MCF 10A (cell line): ENCODE results near the gene POGK. TPM values are rescaled to one million over a fixed set of nuclear protein-coding genes. Genes with fewer than 3 reads are reported as not detected.

Experiments
- BruUV-seq: library from RNA; stranded (reverse); fragments of 400-500 nt; replicated peaks from 2 replicates; lab custom pipeline; 2021; lab: Mats Ljungman, UMichigan
- CTCF ChIA-PET: fragments of 300-600 bp; sonication (Branson Sonifier 250); formaldehyde crosslinking; extraction: SDS; loops from one replicate; lab custom pipeline; 2021; ENCODE audit warnings: antibody characterized with exemption, inconsistent platforms; lab: Yijun Ruan, JAX
- POLR2A ChIA-PET: fragments of 300-600, 350-650 bp; sonication (Branson Sonifier 250); formaldehyde crosslinking; extraction: SDS; loops from one replicate; lab custom pipeline; 2020; ENCODE audit warnings: antibody characterized with exemption, inconsistent platforms; lab: Yijun Ruan, JAX
- DNase-seq: peaks from one replicate; pipeline ENCODE4 v3.0.0-alpha.2; 2018; ENCODE audit not compliant: unreplicated experiment
- H3K27ac Mint-ChIP-seq: one replicate; pipeline ENCODE4 v1.8.0; 2022; ENCODE audit warnings: mild to moderate bottlenecking, low read depth, mixed read lengths; ENCODE audit not compliant: unreplicated experiment
- H3K27me3 Mint-ChIP-seq: one replicate; pipeline ENCODE4 v1.8.0; 2022; ENCODE audit warnings: mixed read lengths; ENCODE audit not compliant: insufficient read depth, unreplicated experiment
- H3K36me3 Mint-ChIP-seq: one replicate; pipeline ENCODE4 v1.8.0; 2022; ENCODE audit warnings: mild to moderate bottlenecking, moderate library complexity, mixed read lengths; ENCODE audit not compliant: insufficient read depth, unreplicated experiment
- H3K4me1 Mint-ChIP-seq: one replicate; pipeline ENCODE4 v1.8.0; 2022; ENCODE audit warnings: mixed read lengths; ENCODE audit not compliant: insufficient read depth, unreplicated experiment
- H3K4me3 Mint-ChIP-seq: one replicate; pipeline ENCODE4 v1.8.0; 2022; ENCODE audit warnings: mild to moderate bottlenecking, moderate library complexity, mixed read lengths; ENCODE audit not compliant: unreplicated experiment
- H3K9me3 Mint-ChIP-seq: one replicate; pipeline ENCODE4 v1.8.0; 2022; ENCODE audit warnings: mixed read lengths; ENCODE audit not compliant: unreplicated experiment
- CTCF ChIP-seq: fragments of 200-600 bp; IDR thresholded peaks from one replicate; pipeline ENCODE4 v1.8.0; 2022; ENCODE audit warnings: antibody characterized with exemption, mild to moderate bottlenecking; ENCODE audit not compliant: unreplicated experiment
- intact Hi-C: fragments of 100-400 bp; cut with micrococcal nuclease; formaldehyde crosslinking; loops from 2 replicates; pipeline ENCODE4 v1.14.1; 2022
- total RNA-seq: library from RNA; stranded (reverse); gene quantifications from 2 replicates; pipeline ENCODE4 v1.2.3, GENCODE V29; 2022

The POGK gene
- total RNA-seq, 1 experiment from 2014 or later, result 71.8 TPM

- DNase-seq, result no peak
- Mint-ChIP-seq H3K4me1 (peaks cover 49% of the 10 kb centered on the region), H3K27ac (peak overlapping the region; percentile 47), H3K4me3 (no peak overlapping the region), H3K36me3 (peaks cover 41% of the 10 kb centered on the region), H3K27me3 (no peaks in the 10 kb centered on the region), H3K9me3 (no peaks in the 10 kb centered on the region)
- TF ChIP-seq CTCF, result no peak
- ChIA-PET POLR2A (interaction anchor here (0.6 kb wide), 1 partner anchor 1270 kb away, joined by 3 read pairs; no protein-coding TSS in a partner anchor), CTCF (interaction anchor here (0.7 to 6.3 kb wide), 5 partner anchors 12 to 1115 kb away, joined by 3 to 67 read pairs (median 4); no protein-coding TSS in a partner anchor)
- intact Hi-C loops, result no loop called here
- no TSS peak for BruUV-seq
Observed at GRCh38 chr1:166870584-166870983, 31.3 kb downstream of the POGK start.

- intact Hi-C loops, result no loop called here
- TSS peak; percentile 33 for BruUV-seq
- TF ChIP-seq CTCF, result no peak
Observed at GRCh38 chr1:166874464-166874863, 35.2 kb downstream of the POGK start.

GRCh38 chr1:166875302-166875733 lies 36.0 kb downstream of the POGK start:
- peak overlapping the region; percentile 92 for H3K4me3 Mint-ChIP-seq
- intact Hi-C loops, result no loop called here
- H3K4me1 Mint-ChIP-seq, result peaks cover 44% of the 10 kb centered on the region
- H3K27ac Mint-ChIP-seq, result peak overlapping the region; percentile 95
- H3K36me3 Mint-ChIP-seq, result peaks cover 21% of the 10 kb centered on the region
- DNase-seq, result peak; percentile 24
- no peak for TF ChIP-seq CTCF
- H3K27me3 Mint-ChIP-seq, result no peaks in the 10 kb centered on the region
- ChIA-PET POLR2A (interaction anchor here (0.6 to 2.8 kb wide), 17 partner anchors 10 to 1003 kb away, joined by 3 to 46 read pairs (median 5); partner anchors contain the start of genes POGK and POU2F1), CTCF (interaction anchor here (0.5 to 6.3 kb wide), 7 partner anchors 34 to 536 kb away, joined by 3 to 67 read pairs (median 3); no protein-coding TSS in a partner anchor)
- no TSS peak for BruUV-seq
- H3K9me3 Mint-ChIP-seq, result no peaks in the 10 kb centered on the region

More at GRCh38 chr1:166874464-166874863, 35.2 kb downstream of the POGK start:
- Mint-ChIP-seq H3K4me3 (peak overlapping the region; percentile 92), H3K36me3 (peaks cover 21% of the 10 kb centered on the region), H3K9me3 (no peaks in the 10 kb centered on the region), H3K4me1 (peaks cover 49% of the 10 kb centered on the region), H3K27me3 (no peaks in the 10 kb centered on the region), H3K27ac (no peak overlapping the region)
- DNase-seq, result no peak
- ChIA-PET POLR2A (interaction anchor here (2.0 to 2.8 kb wide), 3 partner anchors 11 to 36 kb away, joined by 6 to 46 read pairs (median 8); partner anchors contain the start of gene POGK), CTCF (interaction anchor here (0.9 to 6.3 kb wide), 3 partner anchors 9 to 185 kb away, joined by 3 to 67 read pairs (median 3); no protein-coding TSS in a partner anchor)

- CTCF ChIA-PET, result interaction anchor here (0.5 to 6.3 kb wide), 9 partner anchors 27 to 535 kb away, joined by 3 to 67 read pairs (median 3); no protein-coding TSS in a partner anchor
- DNase-seq, result peak; percentile 100
- H3K27me3 Mint-ChIP-seq, result no peaks in the 10 kb centered on the region
- no peak for TF ChIP-seq CTCF
- no TSS peak for BruUV-seq
- POLR2A ChIA-PET, result interaction anchor here (0.6 to 2.8 kb wide), 30 partner anchors 8 to 1245 kb away, joined by 3 to 46 read pairs (median 4); partner anchors contain the start of genes MGST3, POGK and POU2F1
- peaks cover 19% of the 10 kb centered on the region for H3K36me3 Mint-ChIP-seq
- peak within 1 kb of the TSS; percentile 92 for H3K4me3 Mint-ChIP-seq
- H3K27ac Mint-ChIP-seq, result peak within 1 kb of the TSS; percentile 95
- H3K4me1 Mint-ChIP-seq, result peaks cover 38% of the 10 kb centered on the region
- no peaks in the 10 kb centered on the region for H3K9me3 Mint-ChIP-seq
- intact Hi-C loops, result loop anchor here (2.0 kb wide), 1 partner anchor 37 kb away; the partner anchor contains the start of gene POGK
Observed at GRCh38 chr1:166875734-166876539, 36.7 kb downstream of the POGK start, which contains the start of gene TADA1. TADA1 (minus strand) TSS chr1:166876264; CDS start chr1:166876233, 31 bp downstream.
